GM23338 (cell line): ENCODE results near the gene OR5M8. TPM values are rescaled to one million over a fixed set of nuclear protein-coding genes. Genes with fewer than 3 reads are reported as not detected.

Source experiments
- ATAC-seq: fragments of 200-7000 bp; cut with Tn5 transposase; 3 replicates; pipeline ENCODE4 v1.9.1; 2020
- DNase-seq: peaks from one replicate; pipeline ENCODE4 v3.0.0-alpha.2; 2015; ENCODE audit warnings: low spot score
- H2AFZ ChIP-seq: fragments of 200-600 bp; sonication (generic); 2 replicates; pipeline ENCODE4 v1.8.0; 2016; ENCODE audit warnings: antibody characterized with exemption, mild to moderate bottlenecking, moderate library complexity
- H3F3A ChIP-seq: fragments of 200-600 bp; sonication (generic); replicated peaks from 2 replicates; pipeline ENCODE4 v1.8.0; 2017; ENCODE audit warnings: antibody characterized with exemption, mixed run types, low read depth
- H3K27ac ChIP-seq: fragments of 200-600 bp; sonication (generic); 2 replicates; pipeline ENCODE4 v1.6.1; 2016; ENCODE audit warnings: low read depth
- H3K27me3 ChIP-seq: fragments of 200-600 bp; sonication (generic); 2 replicates; pipeline ENCODE4 v1.8.0; 2016; ENCODE audit warnings: mild to moderate bottlenecking, mixed run types, moderate library complexity; ENCODE audit not compliant: insufficient read depth
- H3K36me3 ChIP-seq: fragments of 200-600 bp; sonication (generic); 2 replicates; pipeline ENCODE4 v1.8.0; 2016; ENCODE audit warnings: mild to moderate bottlenecking; ENCODE audit not compliant: insufficient read depth
- H3K4me1 ChIP-seq: fragments of 200-600 bp; sonication (generic); 2 replicates; pipeline ENCODE4 v1.8.0; 2016; ENCODE audit warnings: mild to moderate bottlenecking, moderate library complexity; ENCODE audit not compliant: insufficient read depth
- H3K4me2 ChIP-seq: fragments of 200-600 bp; sonication (generic); 2 replicates; pipeline ENCODE4 v1.7.1; 2017; ENCODE audit warnings: mixed run types
- H3K4me3 ChIP-seq: fragments of 200-600 bp; sonication (generic); 2 replicates; pipeline ENCODE4 v1.6.1; 2016; ENCODE audit warnings: mixed run types
- H3K79me2 ChIP-seq: fragments of 200-600 bp; sonication (generic); replicated peaks from 2 replicates; pipeline ENCODE4 v1.8.0; 2017; ENCODE audit warnings: mild to moderate bottlenecking; ENCODE audit not compliant: insufficient read depth
- H3K9me2 ChIP-seq: fragments of 200-600 bp; sonication (generic); 2 replicates; pipeline ENCODE4 v1.8.0; 2017; ENCODE audit not compliant: insufficient read depth
- H4K20me1 ChIP-seq: fragments of 200-600 bp; sonication (generic); replicated peaks from 2 replicates; pipeline ENCODE4 v1.8.0; 2017; ENCODE audit warnings: mild to moderate bottlenecking; ENCODE audit not compliant: insufficient read depth
- H3K27ac Mint-ChIP-seq: 2 replicates; pipeline ENCODE4 v1.8.0; 2020; ENCODE audit warnings: inconsistent platforms, mild to moderate bottlenecking, moderate library complexity, mixed read lengths
- H3K27me3 Mint-ChIP-seq: 3 replicates; pipeline ENCODE4 v1.8.0; 2022; ENCODE audit warnings: low read depth, mild to moderate bottlenecking, moderate library complexity, mixed read lengths, inconsistent platforms; ENCODE audit not compliant: insufficient read depth, poor library complexity
- H3K36me3 Mint-ChIP-seq: 3 replicates; pipeline ENCODE4 v1.8.0; 2021; ENCODE audit warnings: low read depth, mild to moderate bottlenecking, inconsistent platforms, moderate library complexity, mixed read lengths
- H3K4me1 Mint-ChIP-seq: 3 replicates; pipeline ENCODE4 v1.8.0; 2020; ENCODE audit warnings: mild to moderate bottlenecking, inconsistent platforms, mixed read lengths
- H3K4me3 Mint-ChIP-seq: 3 replicates; pipeline ENCODE4 v1.8.0; 2021; ENCODE audit warnings: moderate library complexity, mild to moderate bottlenecking, inconsistent platforms, mixed read lengths
- H3K9me3 Mint-ChIP-seq: 3 replicates; pipeline ENCODE4 v1.8.0; 2020; ENCODE audit warnings: moderate library complexity, mild to moderate bottlenecking, inconsistent platforms, mixed read lengths
- CTCF ChIP-seq, 2 experiments: fragments of 200-600 bp in 1 of 2; sonication (generic) in 1 of 2; conservative IDR thresholded peaks; 2 replicates each; pipeline versions ENCODE4 v1.5.1 to v1.6.1; 2016 to 2017; ENCODE audit warnings: antibody characterized with exemption in 2 of 2, low read depth in 2 of 2, mild to moderate bottlenecking in 2 of 2, moderate library complexity in 1 of 2
- ETS1 ChIP-seq: IDR thresholded peaks from 2 replicates; pipeline ENCODE4 v1.6.1; 2016; ENCODE audit warnings: antibody characterized with exemption
- EZH2phosphoT487 ChIP-seq: fragments of 200-600 bp; sonication (generic); IDR thresholded peaks from one replicate; pipeline ENCODE4 v1.8.1; 2018; ENCODE audit warnings: antibody characterized with exemption; ENCODE audit not compliant: unreplicated experiment
- JUNB ChIP-seq: IDR thresholded peaks from one replicate; pipeline ENCODE4 v1.6.1; 2016; ENCODE audit warnings: antibody characterized with exemption; ENCODE audit not compliant: unreplicated experiment
- NANOG ChIP-seq: IDR thresholded peaks from 2 replicates; pipeline ENCODE4 v1.6.1; 2016; ENCODE audit warnings: antibody characterized with exemption, borderline replicate concordance
- REST ChIP-seq: IDR thresholded peaks from one replicate; pipeline ENCODE4 v1.6.1; 2018; ENCODE audit warnings: antibody characterized with exemption; ENCODE audit not compliant: unreplicated experiment
- STAT1 ChIP-seq: IDR thresholded peaks from one replicate; pipeline ENCODE4 v1.6.1; 2016; ENCODE audit warnings: antibody characterized with exemption; ENCODE audit not compliant: unreplicated experiment
- ZNF331 ChIP-seq: fragments of 250-450 bp; sonication (Bioruptor Pico); IDR thresholded peaks from 2 replicates; pipeline ENCODE4 v1.5.0; 2020; ENCODE audit warnings: low read depth, mild to moderate bottlenecking, moderate library complexity
- ZNF462 ChIP-seq: fragments of 250-450 bp; sonication (Bioruptor Pico); IDR thresholded peaks from 2 replicates; pipeline ENCODE4 v1.5.0; 2020; ENCODE audit warnings: mild to moderate bottlenecking, moderate library complexity
- polyA plus RNA-seq: library from polyadenylated mRNA; unstranded; fragments of >200 nt; fragmentation: Nextera tagmentation; extraction: Ambion mirVana; gene quantifications from 2 replicates; pipeline ENCODE4 v1.2.1, GENCODE V29; 2016
- total RNA-seq: library from RNA; depleted of rRNA; stranded (reverse); fragments of >200 nt; shearing (Covaris generic); gene quantifications from 2 replicates; pipeline ENCODE4 v1.2.3, GENCODE V29; 2014

OR5M8 gene
- total and polyA plus RNA-seq, 2 experiments from 2014 or later, result not detected

GRCh38 chr11:56495117-56495516 is 3.9 kb upstream of the OR5M8 start (continued):
- no peak for TF ChIP-seq ZNF331 (CRISPR knock-in tag)
- no peak for TF ChIP-seq NANOG
- TF ChIP-seq JUNB, result no peak
- no peak for TF ChIP-seq ETS1
- TF ChIP-seq CTCF (conservative IDR thresholded peaks at IDR 0.05; ENCODE audit: low read depth in 2 of 2), result no peak
- TF ChIP-seq STAT1, result no peak

- Histone ChIP-seq H3K4me1 (no peaks in the 10 kb centered on the region), H2AFZ (no peak overlapping the region), H3K27ac (no peak overlapping the region), H3K36me3 (no peaks in the 10 kb centered on the region), H3K79me2 (no peaks in the 10 kb centered on the region), H3K27me3 (no peaks in the 10 kb centered on the region), H3K9me2 (peaks cover 8% of the 10 kb centered on the region; the same call in 1 of the 2 replicates), H3F3A (no peaks in the 10 kb centered on the region), H4K20me1 (no peaks in the 10 kb centered on the region), H3K4me2 (no peak overlapping the region), H3K4me3 (no peak overlapping the region)
- H3K4me3 Mint-ChIP-seq, result no peak overlapping the region
- H3K27ac Mint-ChIP-seq, result no peak overlapping the region
- no peaks in the 10 kb centered on the region for H3K36me3 Mint-ChIP-seq
- peaks cover 4% of the 10 kb centered on the region for H3K27me3 Mint-ChIP-seq
- H3K4me1 Mint-ChIP-seq, result no peaks in the 10 kb centered on the region
- no peak for DNase-seq
- ATAC-seq, result no peak
- H3K9me3 Mint-ChIP-seq, result peaks cover 5% of the 10 kb centered on the region; the same call in 1 of the 3 replicates
- TF ChIP-seq ZNF462 (no peak), REST (no peak), NANOG (no peak), EZH2phosphoT487 (no peak), ETS1 (no peak)
Measured at GRCh38 chr11:56486801-56487200, 4.4 kb downstream of the OR5M8 start.
